HS-5 (cell line): Measurements from ENCODE around the gene BANP.
"Not testable (repeated sequence)": the region's sequence is repeated elsewhere in the genome, so short reads cannot be mapped to it uniquely, and the experiment has no call there.

ENCODE experiments used
- DNase-seq: peaks from one replicate; pipeline ENCODE4 v3.0.0-alpha.2; 2012; ENCODE audit warnings: low read depth

The BANP gene

GRCh38 chr16:88033003-88033740 lies 81.9 kb downstream of the BANP start:
- DNase-seq: not testable (repeated sequence)

- DNase-seq: no peak
Measured at GRCh38 chr16:88034770-88035169, 83.5 kb downstream of the BANP start.

GRCh38 chr16:88035292-88035691 lies 84.1 kb downstream of the BANP start:
- no peak for DNase-seq

GRCh38 chr16:88035884-88036639 lies 84.8 kb downstream of the BANP start:
- DNase-seq: not testable (repeated sequence)

- DNase-seq: not testable (repeated sequence)
Measured at GRCh38 chr16:88036640-88036996, 85.4 kb downstream of the BANP start.

GRCh38 chr16:88037359-88037758 lies 86.1 kb downstream of the BANP start:
- DNase-seq: not testable (repeated sequence)

GRCh38 chr16:88037876-88038525 lies 86.8 kb downstream of the BANP start:
- not testable (repeated sequence) for DNase-seq

GRCh38 chr16:88038526-88038908 lies 87.3 kb downstream of the BANP start:
- DNase-seq: not testable (repeated sequence)

- DNase-seq: no peak
Measured at GRCh38 chr16:88039591-88039990, 88.4 kb downstream of the BANP start.

- DNase-seq: not testable (repeated sequence)
Measured at GRCh38 chr16:88040196-88040876, 89.1 kb downstream of the BANP start.

- not testable (repeated sequence) for DNase-seq
Measured at GRCh38 chr16:88040877-88041244, 89.6 kb downstream of the BANP start.

- DNase-seq: not testable (repeated sequence)
Measured at GRCh38 chr16:88041506-88041905, 90.3 kb downstream of the BANP start.

GRCh38 chr16:88041986-88042562 lies 90.8 kb downstream of the BANP start:
- DNase-seq: not testable (repeated sequence)

- DNase-seq: not testable (repeated sequence)
Measured at GRCh38 chr16:88043208-88043910, 92.1 kb downstream of the BANP start.

- DNase-seq: not testable (repeated sequence)
Measured at GRCh38 chr16:88044121-88044581, 92.9 kb downstream of the BANP start.

- DNase-seq: not testable (repeated sequence)
Measured at GRCh38 chr16:88045361-88045760, 94.1 kb downstream of the BANP start.

GRCh38 chr16:88045820-88046303 lies 94.6 kb downstream of the BANP start:
- DNase-seq: no peak

GRCh38 chr16:88047462-88047861 lies 96.2 kb downstream of the BANP start:
- DNase-seq: no peak

GRCh38 chr16:88048985-88049384 lies 97.8 kb downstream of the BANP start:
- no peak for DNase-seq

- DNase-seq: no peak
Measured at GRCh38 chr16:88049561-88050545, 98.6 kb downstream of the BANP start.
